GM19463 (cell line): Measurements from ENCODE around the gene MEF2A.
"Not testable (repeated sequence)": the region's sequence is repeated elsewhere in the genome, so short reads cannot be mapped to it uniquely, and the experiment has no call there.

Source experiments
- ATAC-seq: cut with Tn5 transposase; IDR thresholded peaks from one replicate; pipeline ENCODE4 v1.9.1; 2021; ENCODE audit warnings: mild to moderate bottlenecking, moderate library complexity; ENCODE audit not compliant: unreplicated experiment

MEF2A gene

DNA sequence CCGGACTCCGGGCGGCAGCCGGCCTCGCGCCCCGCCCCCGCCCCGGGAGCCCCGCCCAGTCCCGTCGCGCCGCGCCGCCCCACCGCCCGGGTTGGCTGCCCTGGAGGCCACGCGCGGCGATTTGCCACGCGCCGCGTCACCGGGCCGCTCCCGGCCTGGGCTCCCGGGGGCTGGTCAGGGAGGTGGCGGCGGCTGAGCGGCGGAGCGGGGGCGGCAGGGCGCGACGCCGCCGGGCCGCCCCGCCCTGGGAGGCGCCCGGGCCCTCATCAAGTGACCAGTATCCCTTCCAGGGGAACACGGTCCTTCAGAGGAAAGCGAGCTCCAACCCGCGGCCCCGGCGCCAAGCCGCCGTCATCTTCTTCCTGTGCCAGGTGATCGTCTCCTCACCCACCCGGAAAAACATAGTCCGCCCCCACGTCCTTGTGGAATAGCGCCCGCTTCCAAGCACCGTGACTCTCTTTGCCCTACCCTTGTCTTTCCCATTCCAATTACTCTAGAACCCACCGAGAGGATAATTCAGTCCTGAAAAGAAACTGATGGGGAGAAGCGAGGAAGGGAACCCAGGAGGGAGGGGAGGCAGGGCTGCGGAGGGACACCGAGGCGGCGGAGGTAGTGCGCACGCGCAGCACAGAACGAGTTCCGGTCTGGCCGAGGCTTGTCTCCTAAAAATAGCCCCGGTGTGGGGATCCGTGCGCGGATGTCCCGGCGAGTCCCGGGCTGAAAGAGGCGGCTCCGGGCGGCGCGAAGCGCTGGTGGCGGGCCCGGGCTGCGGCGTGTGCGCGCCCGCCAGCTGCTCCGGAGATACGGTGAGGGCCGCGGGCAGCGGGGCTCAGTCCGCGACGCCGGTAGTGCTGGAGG is at the start of gene MEF2A:
Gene MEF2A (plus strand): TSS at position 686 of the 858 bp plus-strand sequence. CDS start 67,136 bp downstream, outside the sequence.
- ATAC-seq = peak; percentile 52

DNA sequence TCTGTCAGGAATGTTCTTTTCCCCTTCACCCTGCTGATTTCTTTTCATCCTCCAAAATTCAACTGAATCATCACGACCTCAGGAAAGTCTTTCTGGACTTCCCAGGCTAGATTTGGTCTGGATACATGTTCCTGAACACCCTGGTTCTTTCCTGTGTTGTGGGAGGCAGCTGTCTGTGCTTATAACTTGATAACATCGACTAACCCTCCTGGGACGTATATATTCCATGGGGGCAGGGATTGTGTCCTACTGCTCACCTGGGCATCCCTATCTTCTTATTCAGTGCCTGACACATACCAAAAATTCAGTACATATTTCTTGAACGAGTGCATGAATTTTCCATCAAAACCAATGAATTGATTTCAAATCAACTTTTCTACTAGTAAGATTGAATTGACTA is 47.6 kb upstream of the MEF2A start:
- ATAC-seq = no peak

DNA sequence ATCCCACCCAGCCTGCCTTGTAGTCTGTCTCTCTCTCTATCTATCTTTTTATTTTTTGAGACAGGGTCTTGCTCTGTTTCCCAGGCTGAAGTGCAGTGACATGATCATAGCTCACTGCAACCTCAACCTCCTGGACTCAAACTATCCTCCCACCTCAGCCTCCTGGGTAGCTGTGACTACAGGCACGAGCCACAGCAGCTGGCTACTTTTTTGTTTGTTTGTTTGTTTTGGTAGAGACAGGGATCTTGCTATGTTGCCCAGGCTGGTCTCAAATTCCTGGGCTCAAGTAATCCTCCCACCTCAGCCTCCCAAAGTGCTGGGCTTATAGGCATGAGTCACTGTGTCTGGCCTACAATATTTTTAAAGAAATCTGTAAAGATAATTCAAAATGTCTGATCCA is 46.4 kb upstream of the MEF2A start:
- not testable (repeated sequence) for ATAC-seq

DNA sequence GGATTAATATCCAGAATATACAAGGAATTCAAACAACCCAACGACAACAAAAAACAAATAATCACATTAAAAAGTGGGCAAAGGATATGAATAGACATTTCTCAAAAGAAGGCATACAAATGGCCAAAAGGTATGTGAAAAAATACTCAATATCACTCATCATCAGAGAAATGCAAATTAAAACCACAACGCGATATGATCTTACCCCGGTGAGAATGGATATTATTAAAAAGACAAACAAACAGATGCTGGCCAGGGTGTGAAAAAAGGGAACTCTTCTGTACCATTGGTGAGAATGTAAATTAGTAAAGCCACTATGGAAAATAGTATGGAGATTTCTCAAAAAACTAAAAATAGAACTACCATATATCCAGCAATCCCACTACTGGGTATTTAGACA is 43.5 kb upstream of the MEF2A start:
- ATAC-seq = no peak

DNA sequence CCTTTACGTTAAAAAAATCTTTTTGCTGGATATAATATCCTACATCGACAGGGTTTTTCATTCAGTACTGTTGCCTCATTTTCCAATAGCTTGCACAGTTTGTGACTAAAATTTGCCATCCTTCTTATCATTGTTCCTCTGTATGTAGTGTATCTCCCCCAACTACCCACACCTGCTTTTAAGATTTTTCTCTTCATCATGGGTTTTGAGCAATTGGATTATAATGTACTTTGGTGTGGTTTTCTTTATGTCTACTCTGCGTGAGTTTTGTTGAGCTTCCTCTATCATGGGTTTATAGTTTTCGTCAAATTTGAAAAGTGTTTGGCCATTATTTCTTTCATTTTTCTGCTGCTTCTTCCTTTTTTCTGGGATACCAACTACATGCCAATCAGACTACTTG is 39.6 kb upstream of the MEF2A start:
- no peak for ATAC-seq

DNA sequence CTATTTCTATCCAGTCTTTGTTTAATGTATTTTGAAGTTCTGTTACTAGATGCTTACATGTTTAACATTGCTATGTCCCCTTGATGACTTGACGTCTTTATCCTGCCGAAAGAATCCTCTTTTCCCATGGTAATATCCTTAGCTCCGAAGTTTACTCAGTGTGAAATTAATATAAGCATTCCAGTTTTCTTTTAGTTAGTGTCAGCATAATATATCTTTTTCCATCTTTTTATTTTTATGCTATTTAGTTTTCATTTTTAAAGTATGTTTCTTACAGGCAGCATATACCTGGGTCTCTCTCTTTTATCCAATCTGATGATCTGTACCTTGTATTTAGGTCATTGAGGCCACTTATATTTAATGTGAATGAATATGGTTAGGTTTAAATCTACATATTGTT is 39.1 kb upstream of the MEF2A start:
- no peak for ATAC-seq

DNA sequence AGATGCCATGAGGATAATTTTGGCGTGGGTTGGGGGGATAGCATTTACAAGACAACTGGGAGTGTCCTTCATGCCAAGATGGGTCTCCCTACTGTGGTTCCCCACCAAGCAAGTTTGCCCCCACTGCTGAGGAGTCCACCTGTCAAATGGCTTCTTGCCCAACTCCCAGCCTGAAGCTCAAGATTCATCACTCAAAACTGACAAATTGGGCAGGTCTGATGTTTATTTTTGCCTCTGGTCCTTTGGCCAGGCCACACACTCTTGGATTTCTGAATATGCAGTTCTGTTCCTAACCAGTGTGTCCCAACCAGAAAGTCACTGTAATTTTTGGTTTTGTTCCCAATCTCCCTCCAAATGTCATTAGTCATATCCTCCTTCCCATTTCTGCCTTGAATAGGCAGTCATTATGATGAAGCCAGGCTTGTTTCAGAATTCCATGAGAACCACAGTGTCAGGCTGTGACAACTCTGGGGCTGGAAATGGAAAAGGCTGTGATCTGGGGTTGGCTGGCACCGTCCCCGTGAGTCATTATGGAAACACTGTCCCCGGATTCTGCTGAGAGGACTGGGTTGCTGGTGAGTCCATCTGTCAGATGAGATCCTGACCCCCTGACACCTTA is 29.3 kb upstream of the MEF2A start:
- ATAC-seq = no peak

DNA sequence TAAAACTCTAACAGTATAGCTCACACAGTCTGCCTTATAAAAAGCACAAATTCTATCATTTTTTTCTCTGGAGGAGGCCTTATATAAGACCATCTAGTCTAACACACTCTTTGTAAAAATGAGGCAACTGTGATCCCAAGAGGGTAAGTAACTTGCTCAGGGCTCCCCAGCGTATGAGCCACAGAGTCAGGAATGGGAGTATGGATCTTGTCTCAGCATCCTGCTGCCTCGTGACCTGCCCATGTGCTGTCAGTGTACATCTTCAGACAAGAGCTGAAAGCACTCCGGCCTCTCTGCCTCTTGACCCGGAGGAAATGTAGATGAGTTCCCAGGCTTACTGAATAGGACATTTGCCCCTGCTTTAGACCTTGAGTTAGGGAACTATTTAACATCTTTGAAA is 28.4 kb upstream of the MEF2A start:
- ATAC-seq = no peak

DNA sequence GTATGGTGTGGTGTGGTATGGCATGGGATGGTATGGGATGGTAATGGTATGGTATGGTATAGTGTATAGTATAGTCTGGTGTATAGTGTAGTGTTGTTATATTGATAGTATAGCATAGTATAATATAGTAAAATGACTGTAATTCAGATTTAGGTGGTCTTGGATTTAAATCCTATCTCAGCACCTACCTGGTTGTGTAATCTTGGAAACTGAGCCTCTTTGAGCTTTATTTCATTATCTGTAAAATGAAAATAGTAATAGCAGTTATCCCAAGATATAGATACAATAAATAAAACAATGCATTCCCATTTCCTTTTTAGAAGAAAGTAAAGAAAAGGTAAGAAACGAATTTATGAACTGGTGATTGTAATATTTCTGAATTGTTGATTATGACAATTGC is 27.5 kb upstream of the MEF2A start:
- no peak for ATAC-seq

DNA sequence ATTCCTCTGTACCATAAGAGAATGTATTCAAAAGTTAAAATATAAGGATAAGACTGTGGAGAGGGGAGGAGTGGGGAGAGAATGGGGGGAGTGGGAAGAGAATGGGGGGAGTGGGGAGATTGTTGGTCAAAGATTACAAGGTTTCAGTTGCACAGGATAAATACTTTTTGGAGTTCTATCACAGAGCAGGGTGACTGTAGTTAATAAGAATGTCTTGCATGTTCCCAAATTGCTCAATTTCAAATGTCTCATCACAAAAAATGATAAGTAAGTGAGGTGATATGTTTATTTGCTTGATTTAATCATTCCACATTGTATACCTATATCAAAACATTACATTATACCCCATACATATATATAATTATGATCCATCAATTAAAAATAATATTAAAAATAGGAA is 23.0 kb upstream of the MEF2A start:
- no peak for ATAC-seq

DNA sequence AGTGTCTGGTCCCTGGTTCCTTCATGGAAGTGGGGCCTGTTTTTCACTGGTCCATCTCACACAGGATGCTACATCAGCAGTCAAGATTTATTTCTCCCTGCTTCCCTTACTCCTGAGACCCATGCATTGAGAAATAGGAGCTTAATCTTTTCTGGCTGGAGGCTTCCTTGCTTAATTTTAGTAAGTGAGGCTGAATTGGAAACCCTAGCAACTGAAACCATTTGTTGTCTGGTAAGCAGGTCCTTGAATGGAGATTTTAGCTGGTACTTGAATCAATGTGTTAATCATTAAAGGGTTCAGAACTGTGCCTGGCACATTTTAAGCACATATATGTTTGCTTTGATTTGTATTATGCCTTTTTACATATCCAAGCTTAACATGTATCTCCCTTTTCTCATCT is 20.2 kb upstream of the MEF2A start:
- ATAC-seq = no peak

DNA sequence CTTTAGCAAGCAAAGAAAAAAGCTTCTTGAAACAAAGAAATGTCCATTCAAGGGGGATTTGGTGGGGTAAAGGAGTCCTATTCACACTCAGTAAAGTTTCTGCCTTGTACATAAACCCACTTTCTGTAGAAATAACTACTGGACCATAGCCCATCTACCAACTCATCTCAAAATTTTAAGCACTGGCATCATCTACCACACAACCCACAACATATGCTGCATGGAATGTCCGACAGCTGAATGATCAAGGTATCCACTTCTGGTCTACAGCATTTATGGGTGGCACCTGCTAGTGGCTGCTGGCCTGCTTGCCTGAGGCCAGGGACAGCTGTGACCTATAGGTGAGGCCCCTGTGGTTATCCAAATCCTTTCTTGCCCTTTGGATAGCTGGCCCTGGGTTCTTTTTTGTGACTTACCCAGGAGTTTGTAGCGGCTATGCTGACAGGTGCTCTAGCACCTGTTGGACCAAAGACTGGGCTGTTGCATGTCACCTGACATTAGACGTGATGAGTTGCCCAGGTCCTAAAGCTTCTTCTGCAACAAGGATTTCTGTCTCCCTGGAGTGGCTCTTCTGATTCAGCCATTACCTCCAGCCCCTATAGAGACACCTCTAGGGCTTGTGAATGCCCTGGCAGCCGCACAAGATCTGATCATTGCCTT is 19.2 kb upstream of the MEF2A start:
- no peak for ATAC-seq

DNA sequence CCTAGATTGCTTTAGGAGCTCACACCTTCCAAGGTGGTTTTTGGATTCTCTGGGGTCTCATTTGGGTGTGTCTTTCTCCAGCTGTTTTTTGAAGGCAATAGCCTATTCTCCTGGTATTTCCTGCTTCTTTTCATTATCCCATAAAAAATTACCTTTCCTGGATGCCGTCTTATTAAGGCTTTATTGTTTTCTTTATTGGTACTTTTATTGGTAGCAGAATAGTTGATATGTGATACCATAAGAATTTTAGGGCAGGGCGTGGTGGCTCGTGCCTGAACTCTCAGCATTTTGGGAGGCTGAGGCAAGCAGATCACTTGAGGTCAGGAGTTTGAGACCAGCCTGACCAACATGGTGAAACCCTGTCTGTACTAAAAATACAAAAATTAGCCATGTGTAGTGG is 18.3 kb upstream of the MEF2A start:
- ATAC-seq = no peak

DNA sequence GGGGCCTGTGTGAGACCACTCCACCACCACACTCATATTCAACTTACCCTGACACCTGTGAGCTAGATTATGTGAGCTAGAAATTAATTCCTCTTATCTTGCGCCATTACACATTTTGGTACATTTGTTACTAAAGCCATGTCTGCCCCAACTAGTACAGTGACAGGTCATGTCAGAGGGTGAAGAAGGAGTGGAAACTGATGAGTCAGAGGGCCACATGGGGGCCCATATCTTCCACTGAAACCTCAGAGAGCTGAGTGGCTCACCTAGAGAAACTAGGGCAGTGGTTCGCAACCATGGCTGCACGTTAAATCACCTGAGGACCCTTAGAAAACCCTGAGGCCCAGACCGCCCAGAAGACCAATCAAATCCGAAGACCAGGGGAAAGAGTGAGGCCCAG is 15.7 kb upstream of the MEF2A start:
- no peak for ATAC-seq

DNA sequence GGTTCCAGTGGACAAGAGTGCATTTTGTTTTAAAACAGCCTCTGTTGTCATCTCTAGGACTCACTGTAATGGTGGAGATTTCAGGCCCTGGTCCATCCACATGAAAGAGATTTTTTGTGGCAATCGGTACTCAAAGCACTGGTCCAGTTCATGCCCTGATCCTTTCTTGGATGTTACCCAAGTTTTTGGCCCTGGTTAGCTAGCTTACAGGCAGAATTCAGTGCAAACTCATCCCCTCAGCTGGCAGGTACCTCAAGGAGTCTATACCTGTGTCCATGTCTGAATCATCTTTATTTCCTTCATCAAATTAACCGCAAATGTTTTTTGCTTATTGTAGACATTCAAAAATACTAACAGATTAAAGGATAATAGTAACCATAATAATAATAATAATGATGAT is 13.7 kb upstream of the MEF2A start:
- ATAC-seq = no peak

DNA sequence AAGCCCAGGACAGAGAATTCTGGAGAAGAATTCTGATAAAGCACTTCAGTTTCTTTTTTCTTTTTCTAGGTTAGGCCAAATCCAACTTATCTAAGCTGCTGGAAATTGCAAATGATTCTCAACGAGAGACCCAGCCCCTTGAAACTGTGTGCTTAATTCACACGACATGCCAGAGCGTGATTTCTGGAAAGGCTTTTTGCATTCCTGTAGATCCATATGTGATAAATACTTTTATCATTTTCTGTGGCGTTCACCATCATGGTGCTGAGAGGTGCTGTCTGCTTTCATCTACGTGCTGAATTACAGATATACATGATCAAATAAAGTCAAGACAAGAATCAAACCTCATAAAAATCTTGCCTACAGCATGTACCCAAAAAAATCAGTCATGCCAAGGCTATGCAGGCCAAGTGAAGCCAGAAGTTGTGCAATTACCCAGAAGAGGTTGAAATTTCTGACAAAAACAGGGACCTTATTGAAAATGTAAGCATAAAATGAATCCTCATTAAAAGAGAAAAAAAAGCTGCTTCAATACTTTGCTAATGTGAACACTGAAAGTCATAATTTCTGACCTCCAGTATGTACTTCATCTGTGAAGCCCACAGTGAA is 10.8 kb upstream of the MEF2A start:
- ATAC-seq = no peak

DNA sequence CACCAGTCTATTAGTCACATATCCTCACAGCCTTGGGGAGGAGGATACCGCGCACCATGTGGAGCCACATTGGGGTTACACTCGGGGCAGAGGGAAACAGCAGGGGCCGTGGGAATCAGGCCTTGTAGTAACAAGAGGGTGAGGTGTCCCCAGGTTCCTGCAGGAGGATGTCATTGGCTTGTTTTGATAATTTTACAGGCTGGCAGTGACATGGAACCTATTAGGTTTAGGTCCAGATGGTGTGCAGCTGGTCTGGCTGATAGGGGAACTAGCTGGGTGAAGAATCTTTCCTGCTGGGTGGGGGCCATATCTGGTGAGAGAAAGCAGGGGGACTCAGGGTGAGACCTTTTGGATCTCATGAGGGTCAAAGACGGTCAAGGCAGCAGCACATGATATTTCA is 9.8 kb upstream of the MEF2A start:
- ATAC-seq = no peak

DNA sequence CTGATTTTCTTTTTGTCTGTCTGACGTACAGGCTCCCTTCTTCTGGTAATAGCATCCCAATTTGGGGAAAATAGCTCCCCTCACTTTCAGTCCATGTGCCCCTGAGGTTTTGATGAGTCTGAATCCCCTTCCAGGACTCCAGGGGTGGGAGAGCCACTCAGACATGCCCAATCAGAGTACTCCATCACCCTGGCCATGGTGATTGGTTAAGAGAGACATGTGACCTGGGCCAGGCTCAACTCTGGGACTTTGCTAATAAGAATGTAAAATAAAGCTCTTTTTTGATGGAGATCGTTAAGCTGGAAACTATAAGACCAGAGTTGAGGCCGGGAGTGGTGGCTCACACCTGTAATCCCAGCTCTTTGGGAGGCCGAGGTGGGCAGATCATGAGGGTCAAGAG is 9.2 kb upstream of the MEF2A start:
- no peak for ATAC-seq

DNA sequence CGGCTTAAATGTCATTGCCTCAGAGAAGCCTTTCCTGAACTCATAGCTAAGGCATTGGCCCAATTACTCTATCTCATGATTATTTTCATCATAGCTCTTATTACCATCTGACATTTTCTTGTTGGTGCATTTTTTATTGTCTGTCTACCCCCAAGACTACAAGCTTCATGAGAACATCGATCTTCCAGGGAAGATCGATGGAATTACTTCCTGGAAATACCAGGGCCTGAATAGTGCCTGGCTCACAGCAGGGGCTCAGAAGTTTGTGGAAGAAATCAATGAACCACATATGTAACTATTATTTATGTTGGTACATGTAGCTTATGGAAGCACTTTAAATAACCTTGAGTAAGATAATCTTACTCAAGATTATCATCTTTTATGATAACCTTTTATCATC is 7.7 kb upstream of the MEF2A start:
- ATAC-seq = no peak

DNA sequence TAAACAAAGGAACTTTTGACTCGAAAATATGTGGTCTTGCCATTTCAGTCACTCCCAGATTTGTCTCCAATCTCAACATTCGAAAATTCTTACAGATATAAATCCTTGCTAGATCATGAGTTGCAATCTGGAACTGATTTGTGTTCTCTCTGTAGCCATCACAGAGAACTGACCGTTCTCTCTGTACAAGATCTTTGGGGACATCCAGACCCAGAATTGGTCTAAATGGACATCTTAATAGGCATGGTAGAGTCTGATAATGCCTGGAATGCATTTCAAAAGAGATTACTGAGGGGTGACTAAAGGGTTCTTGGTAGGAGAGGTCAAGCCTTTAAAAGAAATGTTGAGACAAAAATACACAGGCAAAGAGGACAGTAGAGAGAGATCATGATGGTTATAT is 7.2 kb upstream of the MEF2A start:
- ATAC-seq = no peak

DNA sequence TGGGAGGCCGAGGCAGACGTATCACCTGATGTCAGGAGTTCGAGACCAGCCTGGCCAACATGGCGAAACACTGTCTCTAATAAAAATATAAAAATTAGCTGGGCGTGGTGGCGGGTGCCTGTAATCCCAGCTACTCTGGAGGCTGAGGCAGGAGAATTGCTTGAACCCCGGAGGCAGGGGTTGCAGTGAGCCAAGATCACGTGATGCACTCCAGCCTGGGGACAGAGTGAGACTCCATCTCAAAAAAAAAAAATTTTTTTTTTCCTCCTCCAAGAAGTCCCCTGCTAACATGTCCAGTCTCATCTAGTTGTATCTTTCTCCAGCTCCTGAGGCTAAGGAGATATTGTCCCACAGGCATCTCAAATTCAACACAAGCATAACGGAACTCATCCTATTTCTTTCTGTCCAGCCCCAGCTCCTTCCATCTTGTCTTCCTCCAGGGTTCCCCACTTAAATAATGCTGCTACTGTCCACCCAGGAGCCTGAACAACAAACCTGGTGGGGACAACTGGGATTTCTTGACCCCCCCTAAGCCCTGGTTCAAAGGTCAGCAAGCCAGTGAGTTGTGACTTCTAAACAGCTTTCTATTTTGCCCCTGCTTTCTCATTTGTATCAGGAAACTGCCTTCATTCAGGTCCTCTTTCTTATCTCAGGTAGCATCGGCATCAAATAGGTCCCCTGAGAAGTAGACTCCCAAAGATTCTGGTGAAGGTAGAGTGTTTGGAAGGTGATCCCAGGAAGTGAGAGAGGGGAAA is 4.1 kb upstream of the MEF2A start:
- no peak for ATAC-seq
